B cell (primary cell): ENCODE results near the gene FAM131C. TPM values are rescaled to one million over a fixed set of nuclear protein-coding genes. Genes with fewer than 3 reads are reported as not detected.

Experiments used
- ATAC-seq: fragments of 200-7000 bp; cut with Tn5 transposase; one replicate; pipeline ENCODE4 v1.10.0; 2021; ENCODE audit warnings: low read depth, mild to moderate bottlenecking, moderate number of reproducible peaks, moderate library complexity
- CTCF ChIA-PET: fragments of 350-600 bp; sonication (Branson Sonifier 250); formaldehyde crosslinking; loops from one replicate; lab custom pipeline; 2021; ENCODE audit warnings: antibody characterized with exemption, inconsistent platforms; lab: Charles Lee
- POLR2A ChIA-PET: fragments of 350-600 bp; sonication (Branson Sonifier 250); formaldehyde crosslinking; loops from one replicate; lab custom pipeline; 2021; ENCODE audit warnings: antibody characterized with exemption; lab: Charles Lee
- DNase-seq: peaks from one replicate; pipeline ENCODE4 v3.0.0; 2013
- H2AFZ ChIP-seq: 2 replicates; pipeline ENCODE4 v1.6.1; 2012; ENCODE audit warnings: mild to moderate bottlenecking, low read depth, low read length; ENCODE audit not compliant: insufficient read depth, poor library complexity, severe bottlenecking
- H3K27ac ChIP-seq, 2 donors: 1 replicate in 1 of 2; 2 replicates in 1 of 2; pipeline ENCODE4 v1.5.1; 2012 to 2013; ENCODE audit warnings: low read length in 2 of 2, mild to moderate bottlenecking in 2 of 2, moderate library complexity in 1 of 2
- H3K27me3 ChIP-seq, 4 experiments: fragments of 200-600 bp in 1 of 4; sonication (generic) in 1 of 4; replicated peaks in 1 of 4; 1 replicate in 2 of 4; 2 replicates in 2 of 4; pipeline versions ENCODE4 v1.6.1 to v1.7.0; 2013 to 2016; ENCODE audit warnings: low read length in 3 of 4, mild to moderate bottlenecking in 2 of 4, mixed read lengths in 1 of 4, moderate library complexity in 1 of 4; ENCODE audit not compliant: insufficient read depth in 4 of 4, control insufficient read depth in 3 of 4; ENCODE audit errors: control extremely low read depth in 1 of 4
- H3K36me3 ChIP-seq, 2 experiments: replicated peaks in 1 of 2; 1 replicate in 1 of 2; 2 replicates in 1 of 2; pipeline versions ENCODE4 v1.6.1 to v1.7.1; 2013; ENCODE audit warnings: low read length in 1 of 2; ENCODE audit not compliant: insufficient read depth in 2 of 2, control insufficient read depth in 1 of 2; ENCODE audit errors: control extremely low read depth in 1 of 2, extremely low read depth in 1 of 2
- H3K4me1 ChIP-seq, 2 donors: fragments of 200-600 bp in 1 of 2; sonication (generic) in 1 of 2; 1 replicate in 1 of 2; 2 replicates in 1 of 2; pipeline versions ENCODE4 v1.5.1 to v1.6.1; 2013 to 2017; ENCODE audit warnings: low read length in 2 of 2; ENCODE audit not compliant: control insufficient read depth in 2 of 2, insufficient read depth in 2 of 2
- H3K4me2 ChIP-seq: replicated peaks from 2 replicates; pipeline ENCODE3; 2012; ENCODE audit warnings: mild to moderate bottlenecking, low read depth, low read length; ENCODE audit not compliant: poor library complexity, severe bottlenecking
- H3K4me3 ChIP-seq, 5 experiments: fragments of 200-600 bp in 1 of 5; sonication (generic) in 1 of 5; 1 replicate in 3 of 5; 2 replicates in 2 of 5; pipeline versions ENCODE4 v1.5.1 to v1.7.0; 2011 to 2016; ENCODE audit warnings: low read length in 4 of 5, mild to moderate bottlenecking in 4 of 5, low read depth in 2 of 5, control low read depth in 1 of 5, moderate library complexity in 1 of 5; ENCODE audit not compliant: insufficient read depth in 1 of 5; ENCODE audit errors: control extremely low read depth in 1 of 5, extremely low read depth in 1 of 5
- H3K79me2 ChIP-seq: fragments of 200-600 bp; sonication (generic); one replicate; pipeline ENCODE4 v1.6.0; 2016; ENCODE audit warnings: low read length; ENCODE audit not compliant: control insufficient read depth, insufficient read depth
- H3K9ac ChIP-seq: fragments of 200-600 bp; sonication (generic); 2 replicates; pipeline ENCODE4 v1.6.1; 2017; ENCODE audit warnings: mild to moderate bottlenecking, low read length, moderate library complexity
- H3K9me3 ChIP-seq, 3 donors: one replicate each; pipeline versions ENCODE4 v1.6.1 to v1.7.1; 2013; ENCODE audit warnings: low read length in 2 of 3; ENCODE audit not compliant: control insufficient read depth in 2 of 3, insufficient read depth in 1 of 3; ENCODE audit errors: control extremely low read depth in 1 of 3
- H4K20me1 ChIP-seq: 2 replicates; pipeline ENCODE4 v1.6.0; 2012; ENCODE audit warnings: mild to moderate bottlenecking, low read length; ENCODE audit not compliant: insufficient read depth, control insufficient read depth, poor library complexity, severe bottlenecking
- H3K27ac Mint-ChIP-seq: one replicate; pipeline ENCODE4 v1.8.0; 2021; ENCODE audit warnings: mixed read lengths
- H3K27me3 Mint-ChIP-seq: one replicate; pipeline ENCODE4 v1.8.0; 2021; ENCODE audit warnings: mixed read lengths
- H3K4me1 Mint-ChIP-seq: one replicate; pipeline ENCODE4 v1.8.0; 2021; ENCODE audit warnings: mixed read lengths
- H3K4me3 Mint-ChIP-seq: one replicate; pipeline ENCODE4 v1.8.0; 2021; ENCODE audit warnings: mixed read lengths
- H3K9me3 Mint-ChIP-seq: one replicate; pipeline ENCODE4 v1.8.0; 2022; ENCODE audit warnings: mixed read lengths; ENCODE audit not compliant: insufficient read depth
- EZH2 ChIP-seq: IDR thresholded peaks from 2 replicates; pipeline ENCODE4 v1.6.1; 2012; ENCODE audit warnings: borderline replicate concordance, low read depth, mild to moderate bottlenecking, moderate library complexity, low read length; ENCODE audit not compliant: insufficient read depth, poor library complexity, severe bottlenecking
- WGBS: methylation state at CpG from one replicate; pipeline ENCODE4 v1.1.5; 2013; ENCODE audit warnings: missing lambda C conversion rate; ENCODE audit not compliant: insufficient coverage; 5-methylcytosine and 5-hydroxymethylcytosine counted together
- intact Hi-C: fragments of 100-400 bp; cut with micrococcal nuclease; formaldehyde crosslinking; loops from one replicate; pipeline ENCODE4 v1.10.0; 2022
- polyA plus RNA-seq: library from polyadenylated mRNA; depleted of rRNA; stranded (reverse); fragments of >200 nt; gene quantifications from 2 replicates; pipeline ENCODE4 v1.2.3, GENCODE V29; 2012
- total RNA-seq, 2 donors: library from RNA; stranded (reverse); fragments of 120-200 nt in 1 of 2; gene quantifications; 1 replicate in 1 of 2; 2 replicates in 1 of 2; pipeline versions ENCODE4 v1.2.3 to v1.2.4, GENCODE V29; 2013 to 2022
- TF ChIP-seq, protein P1 (sequence below): fragments of 200-600 bp; IDR thresholded peaks from one replicate; pipeline ENCODE4 v1.8.0; 2022; ENCODE audit warnings: antibody characterized with exemption, mild to moderate bottlenecking

The FAM131C gene
- total and polyA plus RNA-seq, 2 donors (not counting 1 experiment from before 2014, with no cell fraction given), result 0.37 TPM; not detected in 1

DNA sequence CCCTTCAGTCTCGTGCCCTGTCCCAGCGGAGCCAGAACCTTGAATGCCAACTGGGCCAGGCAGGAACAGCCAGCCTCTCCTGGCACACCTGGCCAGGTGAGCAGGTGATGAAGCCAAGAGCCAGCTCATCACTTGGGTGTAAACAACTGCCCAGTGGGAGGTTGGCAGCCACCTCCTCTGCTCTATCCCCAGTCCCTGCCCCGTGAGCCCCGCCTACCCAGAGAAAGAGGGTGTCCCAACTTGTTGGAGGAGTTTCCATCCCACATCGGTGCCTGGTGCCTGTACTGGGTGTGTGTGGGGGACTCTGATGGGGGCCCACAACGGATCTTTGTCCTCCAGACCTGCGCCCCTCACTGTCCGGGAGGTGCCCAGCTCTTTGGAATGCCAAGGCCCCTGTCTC lies 17.8 kb upstream of the FAM131C start:
- H3K9me3 Mint-ChIP-seq, result no peaks in the 10 kb centered on the region
- CTCF ChIA-PET, result no interaction called here
- Histone ChIP-seq H3K9ac (no peak overlapping the region), H3K79me2 (no peaks in the 10 kb centered on the region), H3K4me1 (no peaks in the 10 kb centered on the region), H3K4me3 (no peak overlapping the region), H4K20me1 (no peaks in the 10 kb centered on the region), H3K4me2 (no peak overlapping the region), H3K9me3 (no peaks in the 10 kb centered on the region), H3K36me3 (no peaks in the 10 kb centered on the region), H2AFZ (no peak overlapping the region), H3K27ac (no peak overlapping the region), H3K27me3 (peaks cover 0 to 10% (median 1%) of the 10 kb centered on the region in 4 experiments)
- 81% methylated on average over 8 of the region's 8 CpGs for WGBS
- intact Hi-C loops, result no loop called here
- no peak overlapping the region for H3K27ac Mint-ChIP-seq
- DNase-seq, result no peak
- TF ChIP-seq EZH2, result no peak
- TF ChIP-seq, protein P1, sequence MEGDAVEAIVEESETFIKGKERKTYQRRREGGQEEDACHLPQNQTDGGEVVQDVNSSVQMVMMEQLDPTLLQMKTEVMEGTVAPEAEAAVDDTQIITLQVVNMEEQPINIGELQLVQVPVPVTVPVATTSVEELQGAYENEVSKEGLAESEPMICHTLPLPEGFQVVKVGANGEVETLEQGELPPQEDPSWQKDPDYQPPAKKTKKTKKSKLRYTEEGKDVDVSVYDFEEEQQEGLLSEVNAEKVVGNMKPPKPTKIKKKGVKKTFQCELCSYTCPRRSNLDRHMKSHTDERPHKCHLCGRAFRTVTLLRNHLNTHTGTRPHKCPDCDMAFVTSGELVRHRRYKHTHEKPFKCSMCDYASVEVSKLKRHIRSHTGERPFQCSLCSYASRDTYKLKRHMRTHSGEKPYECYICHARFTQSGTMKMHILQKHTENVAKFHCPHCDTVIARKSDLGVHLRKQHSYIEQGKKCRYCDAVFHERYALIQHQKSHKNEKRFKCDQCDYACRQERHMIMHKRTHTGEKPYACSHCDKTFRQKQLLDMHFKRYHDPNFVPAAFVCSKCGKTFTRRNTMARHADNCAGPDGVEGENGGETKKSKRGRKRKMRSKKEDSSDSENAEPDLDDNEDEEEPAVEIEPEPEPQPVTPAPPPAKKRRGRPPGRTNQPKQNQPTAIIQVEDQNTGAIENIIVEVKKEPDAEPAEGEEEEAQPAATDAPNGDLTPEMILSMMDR, result no peak
- no peak for ATAC-seq
- H3K27me3 Mint-ChIP-seq, result peaks cover 27% of the 10 kb centered on the region
- H3K4me3 Mint-ChIP-seq, result no peak overlapping the region
- no peaks in the 10 kb centered on the region for H3K4me1 Mint-ChIP-seq
- POLR2A ChIA-PET, result no interaction called here

DNA sequence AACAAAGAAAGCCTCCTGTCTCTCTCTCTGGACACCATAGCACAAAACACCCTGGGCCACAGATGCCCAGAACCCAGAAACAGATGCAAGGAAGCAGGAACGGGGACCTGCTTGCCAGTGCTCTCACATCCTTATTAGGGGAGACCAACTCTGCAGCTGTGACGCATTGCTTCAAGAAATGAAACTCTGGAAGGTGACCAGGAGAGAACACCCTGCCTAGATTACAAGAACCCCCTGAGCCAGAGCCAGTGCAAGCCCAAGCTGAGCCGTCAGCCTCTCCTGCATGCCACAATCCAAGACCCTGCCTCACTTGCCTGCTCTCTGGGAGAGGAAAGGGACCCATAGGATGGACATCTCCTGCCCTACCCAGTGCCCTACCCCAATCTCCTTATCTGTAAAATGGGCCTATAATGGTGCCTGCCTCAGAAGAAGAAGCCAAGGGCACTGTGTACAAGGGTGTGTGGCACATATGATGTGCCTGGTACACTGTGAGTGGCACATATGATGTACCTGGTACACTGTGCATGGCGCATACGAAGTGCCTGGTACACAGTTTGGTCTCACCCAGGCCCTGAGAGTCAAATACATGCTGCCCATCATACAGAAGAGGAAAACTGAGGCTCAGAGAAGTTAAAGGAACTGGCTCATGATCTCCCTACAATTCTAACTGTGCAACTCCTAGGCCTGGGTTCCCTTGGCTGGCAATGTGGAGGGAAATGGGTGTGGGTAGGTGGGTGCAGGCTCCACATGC lies 16.8 kb upstream of the FAM131C start:
- Histone ChIP-seq H3K4me1 (no peaks in the 10 kb centered on the region), H3K4me2 (no peak overlapping the region), H3K27ac (no peak overlapping the region), H4K20me1 (no peaks in the 10 kb centered on the region), H3K4me3 (no peak overlapping the region), H3K79me2 (no peaks in the 10 kb centered on the region), H3K9ac (no peak overlapping the region), H2AFZ (no peak overlapping the region), H3K27me3 (peaks cover 0 to 10% (median 0%) of the 10 kb centered on the region in 4 experiments), H3K9me3 (no peaks in the 10 kb centered on the region), H3K36me3 (no peaks in the 10 kb centered on the region)
- DNase-seq (peak; percentile 2), ATAC-seq (no peak)
- H3K27ac Mint-ChIP-seq, result no peak overlapping the region
- no peaks in the 10 kb centered on the region for H3K4me1 Mint-ChIP-seq
- ChIA-PET CTCF (no interaction called here), POLR2A (interaction anchor here (0.6 kb wide), 1 partner anchor 147 kb away, joined by 3 read pairs; the partner anchor contains the start of gene CPLANE2)
- intact Hi-C loops, result no loop called here
- TF ChIP-seq EZH2, result no peak
- H3K27me3 Mint-ChIP-seq, result peaks cover 20% of the 10 kb centered on the region
- H3K9me3 Mint-ChIP-seq, result no peaks in the 10 kb centered on the region
- H3K4me3 Mint-ChIP-seq, result no peak overlapping the region
- 74% methylated on average over 5 of the region's 5 CpGs for WGBS
